ENCODE results near the gene ADAMTS15. TPM values are rescaled to one million over a fixed set of nuclear protein-coding genes. Genes with fewer than 3 reads are reported as not detected.

ADAMTS15 gene
- total and polyA plus RNA-seq, 2 donors (not counting 3 experiments of a cell fraction or from before 2014, with no cell fraction given), result 0.08 TPM; not detected in 1

DNA sequence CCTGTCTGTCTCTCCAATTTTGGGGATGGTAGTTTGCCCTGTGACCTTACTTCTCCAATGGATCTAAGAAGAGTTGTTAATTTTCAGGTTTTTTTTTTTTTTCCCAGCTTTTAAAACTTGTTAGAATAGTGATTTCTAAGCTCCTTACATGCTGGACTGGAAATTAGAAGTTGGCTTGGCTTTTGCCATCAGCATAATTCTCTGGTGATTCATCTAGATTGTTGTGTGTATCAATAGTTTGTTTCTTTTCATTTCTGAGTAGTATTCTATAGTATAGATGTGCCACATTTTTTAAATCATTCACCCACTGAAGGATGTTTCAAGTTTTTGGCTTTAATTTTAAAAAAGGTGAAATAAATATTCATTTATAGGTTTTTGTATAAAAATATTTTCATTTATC, 51.4 kb downstream of the ADAMTS15 start:
- intact Hi-C loops (cut with micrococcal nuclease), result no loop called here
- TF ChIP-seq JUN (IDR thresholded peaks at IDR 0.05; ENCODE audit: borderline replicate concordance, insufficient read depth, insufficient read length, low read depth) (no peak), POLR2A (IDR thresholded peaks at IDR 0.05; ENCODE audit: low read depth, low read length) (no peak), POLR2AphosphoS5 (IDR thresholded peaks at IDR 0.05; ENCODE audit: insufficient read depth, low read depth, low read length) (no peak), GATA2 (IDR thresholded peaks at IDR 0.05; ENCODE audit: insufficient read depth, insufficient read length, low read depth, low read length) (no peak), EZH2 (IDR thresholded peaks at IDR 0.05; ENCODE audit: borderline replicate concordance, low read depth, low read length, severe bottlenecking) (no peak), MYC (IDR thresholded peaks at IDR 0.05; ENCODE audit: low read depth, low read length) (no peak), FOS (IDR thresholded peaks at IDR 0.05; ENCODE audit: borderline replicate concordance, insufficient read depth, low read length) (no peak)
- TF ChIP-seq, protein P1, sequence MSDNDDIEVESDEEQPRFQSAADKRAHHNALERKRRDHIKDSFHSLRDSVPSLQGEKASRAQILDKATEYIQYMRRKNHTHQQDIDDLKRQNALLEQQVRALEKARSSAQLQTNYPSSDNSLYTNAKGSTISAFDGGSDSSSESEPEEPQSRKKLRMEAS (IDR thresholded peaks at IDR 0.05; ENCODE audit: insufficient read depth, insufficient read length), result no peak
- TF ChIP-seq, protein P2, sequence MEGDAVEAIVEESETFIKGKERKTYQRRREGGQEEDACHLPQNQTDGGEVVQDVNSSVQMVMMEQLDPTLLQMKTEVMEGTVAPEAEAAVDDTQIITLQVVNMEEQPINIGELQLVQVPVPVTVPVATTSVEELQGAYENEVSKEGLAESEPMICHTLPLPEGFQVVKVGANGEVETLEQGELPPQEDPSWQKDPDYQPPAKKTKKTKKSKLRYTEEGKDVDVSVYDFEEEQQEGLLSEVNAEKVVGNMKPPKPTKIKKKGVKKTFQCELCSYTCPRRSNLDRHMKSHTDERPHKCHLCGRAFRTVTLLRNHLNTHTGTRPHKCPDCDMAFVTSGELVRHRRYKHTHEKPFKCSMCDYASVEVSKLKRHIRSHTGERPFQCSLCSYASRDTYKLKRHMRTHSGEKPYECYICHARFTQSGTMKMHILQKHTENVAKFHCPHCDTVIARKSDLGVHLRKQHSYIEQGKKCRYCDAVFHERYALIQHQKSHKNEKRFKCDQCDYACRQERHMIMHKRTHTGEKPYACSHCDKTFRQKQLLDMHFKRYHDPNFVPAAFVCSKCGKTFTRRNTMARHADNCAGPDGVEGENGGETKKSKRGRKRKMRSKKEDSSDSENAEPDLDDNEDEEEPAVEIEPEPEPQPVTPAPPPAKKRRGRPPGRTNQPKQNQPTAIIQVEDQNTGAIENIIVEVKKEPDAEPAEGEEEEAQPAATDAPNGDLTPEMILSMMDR (IDR thresholded peaks at IDR 0.05; ENCODE audit: extremely low read depth in 1 of 2, insufficient read depth in 1 of 2, low read depth in 1 of 2, low read length in 2 of 2), result no peak
- H3K79me2 ChIP-seq (ENCODE audit: control insufficient read depth, insufficient read depth, low read length), result no peaks in the 10 kb centered on the region
- no TSS peak for BruUV-seq (replicated peaks)
- H3K27me3 ChIP-seq (ENCODE audit: control insufficient read depth in 2 of 2, insufficient read depth in 2 of 2, low read length in 2 of 2), result peaks cover 1 to 4% of the 10 kb centered on the region in 2 experiments
- H3K27ac ChIP-seq (ENCODE audit: insufficient read depth, low read depth, low read length), result no peak overlapping the region
- no peaks in the 10 kb centered on the region for H3K4me1 ChIP-seq (ENCODE audit: control insufficient read depth, extremely low read depth, insufficient read depth, low read length)
- H3K4me2 ChIP-seq (ENCODE audit: insufficient read depth, low read length), result no peak overlapping the region
- dilution Hi-C loops (cut with MboI; ENCODE audit: extremely low pct_ligation_motif_present, low sequenced_read_pairs), result no loop called here
- DNase-seq (ENCODE audit: low read depth, low spot score) (no peak), FAIRE-seq (no peak)
- no peak overlapping the region for H2AFZ ChIP-seq (ENCODE audit: low read depth, low read length)
- ChIA-PET POLR2A (no interaction called here), CTCF (no interaction called here)
- H3K9me1 ChIP-seq (replicated peaks; ENCODE audit: control insufficient read depth, extremely low read depth, insufficient read depth, low read length), result no peaks in the 10 kb centered on the region
- H3K4me3 ChIP-seq (replicated peaks in 1 of 3; ENCODE audit: insufficient read depth in 1 of 3, low read depth in 1 of 3, low read length in 3 of 3), result no peak overlapping the region
- H3K36me3 ChIP-seq (ENCODE audit: control insufficient read depth in 2 of 2, extremely low read depth in 1 of 2, insufficient read depth in 2 of 2, low read length in 2 of 2), result no peaks in the 10 kb centered on the region
- H3K9me3 ChIP-seq (replicated peaks; ENCODE audit: control insufficient read depth, insufficient read depth, low read length), result no peaks in the 10 kb centered on the region
- no peak overlapping the region for H3K9ac ChIP-seq (replicated peaks; ENCODE audit: extremely low read depth, insufficient read depth, low read length)
- H4K20me1 ChIP-seq (replicated peaks; ENCODE audit: control insufficient read depth, extremely low read depth, insufficient read depth, low read length), result no peaks in the 10 kb centered on the region

Data from endothelial cell of umbilical vein (primary cell).